Coronary artery (tissue), 2 donors: Measurements from ENCODE around the gene ZNF385C.

Experiments used
- DNase-seq: peaks from one replicate; pipeline ENCODE4 v3.0.0-alpha.2; 2017; ENCODE audit warnings: low spot score
- H3K27ac ChIP-seq, 2 donors: fragments of 200-600 bp; sonication (generic); one replicate each; pipeline ENCODE4 v1.5.1; 2016 to 2019
- H3K4me3 ChIP-seq: fragments of 200-600 bp; sonication (generic); 2 replicates; pipeline ENCODE4 v1.5.1; 2016; ENCODE audit warnings: mild to moderate bottlenecking, moderate library complexity
- TF ChIP-seq, protein P1 (sequence below): fragments of 200-600 bp; sonication (generic); IDR thresholded peaks from one replicate; pipeline ENCODE4 v1.5.1; 2019; ENCODE audit warnings: antibody characterized with exemption

The ZNF385C gene

DNA sequence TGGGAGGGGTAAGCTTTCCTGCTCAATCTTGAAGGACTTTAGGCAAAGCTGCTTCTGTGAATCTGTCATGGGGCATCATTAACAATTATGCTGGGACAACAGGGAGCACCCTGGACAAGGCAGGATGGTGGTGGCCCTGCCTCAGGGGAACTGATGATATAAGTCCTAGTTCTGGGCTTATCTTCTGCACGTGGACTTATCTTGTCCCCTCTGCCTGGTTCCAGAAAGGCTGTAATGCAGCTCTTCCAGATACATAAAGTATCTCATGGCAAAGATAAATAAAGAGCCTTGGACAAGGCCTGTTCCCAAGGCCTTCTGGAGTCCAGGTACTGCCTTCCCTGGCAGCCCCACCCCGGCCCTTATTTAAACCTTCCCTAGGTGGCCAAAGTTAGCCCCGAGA is 6.0 kb upstream of the ZNF385C start:
- TF ChIP-seq, protein P1, sequence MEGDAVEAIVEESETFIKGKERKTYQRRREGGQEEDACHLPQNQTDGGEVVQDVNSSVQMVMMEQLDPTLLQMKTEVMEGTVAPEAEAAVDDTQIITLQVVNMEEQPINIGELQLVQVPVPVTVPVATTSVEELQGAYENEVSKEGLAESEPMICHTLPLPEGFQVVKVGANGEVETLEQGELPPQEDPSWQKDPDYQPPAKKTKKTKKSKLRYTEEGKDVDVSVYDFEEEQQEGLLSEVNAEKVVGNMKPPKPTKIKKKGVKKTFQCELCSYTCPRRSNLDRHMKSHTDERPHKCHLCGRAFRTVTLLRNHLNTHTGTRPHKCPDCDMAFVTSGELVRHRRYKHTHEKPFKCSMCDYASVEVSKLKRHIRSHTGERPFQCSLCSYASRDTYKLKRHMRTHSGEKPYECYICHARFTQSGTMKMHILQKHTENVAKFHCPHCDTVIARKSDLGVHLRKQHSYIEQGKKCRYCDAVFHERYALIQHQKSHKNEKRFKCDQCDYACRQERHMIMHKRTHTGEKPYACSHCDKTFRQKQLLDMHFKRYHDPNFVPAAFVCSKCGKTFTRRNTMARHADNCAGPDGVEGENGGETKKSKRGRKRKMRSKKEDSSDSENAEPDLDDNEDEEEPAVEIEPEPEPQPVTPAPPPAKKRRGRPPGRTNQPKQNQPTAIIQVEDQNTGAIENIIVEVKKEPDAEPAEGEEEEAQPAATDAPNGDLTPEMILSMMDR = no peak
- no peak for DNase-seq
- Histone ChIP-seq H3K27ac (no peak overlapping the region), H3K4me3 (no peak overlapping the region)

GRCh38 chr17:42103221-42103954 is 5.1 kb upstream of the ZNF385C start:
- no peak for DNase-seq
- TF ChIP-seq, protein P1 = no peak
- Histone ChIP-seq H3K27ac (no peak overlapping the region), H3K4me3 (no peak overlapping the region)

DNA sequence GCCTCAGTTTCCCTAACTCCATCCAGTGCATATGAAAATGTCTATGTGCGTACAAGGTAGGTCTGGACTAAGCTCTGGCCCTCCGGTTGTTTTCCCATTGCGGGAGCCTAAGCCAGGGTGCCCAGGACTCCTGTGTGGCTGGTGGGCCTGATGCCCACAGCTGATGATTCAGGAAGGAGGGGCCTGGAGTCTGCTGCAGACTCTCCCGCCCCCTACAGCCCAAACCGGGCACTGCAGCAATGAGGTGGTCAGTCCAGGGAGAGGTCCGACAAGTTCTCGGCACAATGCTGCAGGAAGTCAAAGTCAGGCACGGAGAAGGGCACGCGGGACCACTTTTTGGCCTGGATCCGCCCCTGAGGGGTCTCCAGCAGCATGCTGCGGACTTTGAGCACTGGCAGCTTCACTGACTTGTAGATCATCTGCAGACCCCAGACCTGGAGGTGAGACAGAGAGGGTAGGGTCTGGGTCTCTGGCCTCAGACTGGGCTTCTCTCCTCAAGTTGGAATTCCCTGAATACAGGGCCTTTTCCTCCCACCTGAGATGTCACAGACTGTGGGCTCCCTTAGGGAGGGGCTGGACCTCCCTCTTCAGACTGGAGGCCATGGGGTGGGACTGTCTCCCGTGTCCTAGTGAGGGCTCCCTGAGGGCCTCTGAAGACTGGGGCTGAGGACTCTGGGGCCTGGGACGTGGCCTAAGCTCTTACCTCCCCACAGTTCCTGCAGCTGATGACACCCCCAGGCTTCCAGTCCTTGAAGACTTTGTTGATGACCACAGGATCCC is 3.4 kb upstream of the ZNF385C start:
- no peak for DNase-seq
- Histone ChIP-seq H3K27ac (no peak overlapping the region), H3K4me3 (no peak overlapping the region)
- TF ChIP-seq, protein P1 = peak; percentile 44

DNA sequence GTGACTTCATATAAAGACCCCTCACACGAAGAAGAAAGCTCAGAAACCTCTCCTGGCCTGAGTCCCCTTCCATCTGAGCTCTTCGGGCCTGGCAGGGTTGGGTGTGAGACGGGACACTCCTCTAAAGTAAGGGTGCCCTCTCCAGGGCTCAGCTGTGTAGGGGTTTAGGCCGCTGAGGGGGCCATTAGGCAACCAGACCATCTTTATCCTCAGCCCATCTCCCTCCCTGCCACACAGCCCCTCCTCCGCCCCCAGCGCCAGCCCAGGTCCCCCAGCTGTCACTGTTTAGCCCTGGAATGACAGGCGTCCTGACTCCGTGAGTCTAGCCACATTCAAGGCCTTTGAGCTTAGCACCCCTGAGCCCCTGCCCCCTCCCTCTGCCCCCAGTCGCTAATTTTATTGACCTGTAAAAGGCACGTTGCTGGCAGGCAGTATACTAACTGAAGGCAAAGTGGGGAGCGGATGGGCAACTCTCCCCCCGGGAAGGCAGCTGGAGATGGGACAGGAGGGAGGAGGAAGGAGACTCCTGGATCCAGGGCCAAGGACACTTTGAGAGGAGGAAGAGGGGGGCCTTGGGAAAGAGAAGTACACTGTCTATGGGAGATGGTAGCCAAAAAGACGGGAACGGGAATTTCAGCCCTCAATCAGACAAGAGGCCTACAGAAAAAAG is 592 bp upstream of the ZNF385C start:
- no peak for DNase-seq
- H3K27ac ChIP-seq = no peak overlapping the region
- TF ChIP-seq, protein P1 = no peak
- H3K4me3 ChIP-seq = no peak overlapping the region

- H3K4me3 ChIP-seq = no peak overlapping the region
Observed at GRCh38 chr17:42096360-42097111, 1.7 kb downstream of the ZNF385C start.

DNA sequence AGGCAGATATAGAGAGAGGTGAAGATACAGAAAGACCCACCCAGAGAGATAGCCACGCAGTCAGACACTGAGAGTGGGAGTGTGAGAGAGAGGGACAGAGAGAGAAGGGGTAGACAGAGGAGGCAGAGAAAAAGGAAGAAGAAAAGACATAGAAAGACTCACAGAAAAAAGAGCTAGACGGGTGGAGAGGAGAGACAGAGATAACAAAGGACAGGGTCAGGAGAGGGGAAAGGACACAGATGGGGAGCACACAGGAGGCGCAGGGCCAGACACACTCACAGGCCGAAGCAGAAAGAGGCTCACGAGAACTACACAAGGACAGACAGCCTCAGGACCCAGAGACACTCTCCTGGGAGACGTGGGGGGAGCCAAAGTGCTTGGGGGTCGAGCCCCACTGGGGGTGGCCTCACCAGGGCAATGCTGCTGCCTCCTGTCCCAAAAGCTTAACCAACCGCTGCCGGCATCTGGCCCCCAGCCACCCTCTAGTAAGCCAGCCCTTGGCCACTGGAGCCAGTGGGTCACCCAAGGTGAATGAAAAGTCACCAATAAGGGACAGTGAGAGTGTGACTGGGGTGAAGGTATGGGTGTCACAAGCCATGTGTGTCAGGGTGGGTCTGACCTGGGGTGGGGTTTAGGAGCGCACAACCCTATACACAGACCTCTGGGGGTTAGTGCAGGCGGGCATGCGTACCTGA is 3.8 kb downstream of the ZNF385C start:
- no peak overlapping the region for H3K27ac ChIP-seq
- TF ChIP-seq, protein P1 = no peak

More at GRCh38 chr17:42096360-42097111, 1.7 kb downstream of the ZNF385C start:
- H3K27ac ChIP-seq = no peak overlapping the region
- DNase-seq = no peak
- TF ChIP-seq, protein P1 = no peak

More for the DNA sequence above, 3.8 kb downstream of the ZNF385C start:
- H3K4me3 ChIP-seq = no peak overlapping the region
- no peak for DNase-seq
